CD1c-positive myeloid dendritic cell (primary cell): Measurements from ENCODE around the gene IFI44.
A peak's percentile ranks its signal among the peaks of the same experiment; 100 is the strongest.

Experiments used
- DNase-seq: peaks from one replicate; pipeline ENCODE4 v3.0.0-alpha.2; 2016; ENCODE audit errors: extremely low spot score

IFI44 gene

GRCh38 chr1:78649628-78650027, at the start of gene IFI44:
Gene IFI44, plus strand, starts transcription at chr1:78649831. Its CDS starts 365 bp downstream, at chr1:78650196.
- DNase-seq = peak; percentile 79

- no peak for DNase-seq
These were observed 48.6 kb upstream of the IFI44 start for GRCh38 chr1:78601068-78601467.

GRCh38 chr1:78603206-78603605, 46.4 kb upstream of the IFI44 start:
- DNase-seq = no peak

GRCh38 chr1:78604643-78605042, 45.0 kb upstream of the IFI44 start:
- DNase-seq = no peak

GRCh38 chr1:78606274-78606673, 43.4 kb upstream of the IFI44 start:
- no peak for DNase-seq

- no peak for DNase-seq
These were observed 42.2 kb upstream of the IFI44 start for GRCh38 chr1:78607334-78607927.

- DNase-seq = no peak
These were observed 41.7 kb upstream of the IFI44 start for GRCh38 chr1:78607944-78608343.

GRCh38 chr1:78617615-78618026, 32.0 kb upstream of the IFI44 start:
- peak; percentile 86 for DNase-seq

GRCh38 chr1:78619032-78619431, 30.6 kb upstream of the IFI44 start:
- no peak for DNase-seq

GRCh38 chr1:78619446-78619802, 30.2 kb upstream of the IFI44 start:
- DNase-seq = no peak

GRCh38 chr1:78619803-78620579, 29.6 kb upstream of the IFI44 start, which contains the start of gene IFI44L:
Gene IFI44L, plus strand, starts transcription at chr1:78620448. Its CDS starts 7,468 bp downstream, at chr1:78627916.
- peak; percentile 19 for DNase-seq

- DNase-seq = no peak
These were observed 29.0 kb upstream of the IFI44 start for GRCh38 chr1:78620666-78621065.

- DNase-seq = no peak
These were observed 27.1 kb upstream of the IFI44 start for GRCh38 chr1:78622548-78622947.

GRCh38 chr1:78624035-78624434, 25.6 kb upstream of the IFI44 start:
- DNase-seq = no peak

- no peak for DNase-seq
These were observed 22.3 kb upstream of the IFI44 start for GRCh38 chr1:78627321-78627720.

- no peak for DNase-seq
These were observed 19.0 kb upstream of the IFI44 start for GRCh38 chr1:78630600-78630999.

- DNase-seq = no peak
These were observed 16.4 kb upstream of the IFI44 start for GRCh38 chr1:78633209-78633608.

- no peak for DNase-seq
These were observed 9.2 kb upstream of the IFI44 start for GRCh38 chr1:78640462-78640861.

GRCh38 chr1:78641558-78641957, 8.1 kb upstream of the IFI44 start:
- no peak for DNase-seq

- peak; percentile 39 for DNase-seq
These were observed 3.9 kb upstream of the IFI44 start for GRCh38 chr1:78645723-78646122.

GRCh38 chr1:78647238-78647637, 2.4 kb upstream of the IFI44 start:
- no peak for DNase-seq

GRCh38 chr1:78650114-78650660, 556 bp downstream of the IFI44 start:
- peak; percentile 18 for DNase-seq

GRCh38 chr1:78651241-78651640, 1.6 kb downstream of the IFI44 start:
- DNase-seq = peak; percentile 7
